Neural crest cell (in vitro differentiated cells): Measurements from ENCODE around the gene FAM149A. TPM values are rescaled to one million over a fixed set of nuclear protein-coding genes. Genes with fewer than 3 reads are reported as not detected.

ENCODE experiments used
- DNase-seq: peaks from one replicate; pipeline ENCODE4 v3.0.0; 2021; ENCODE audit warnings: low read depth, mixed read lengths, low spot score
- H3K27ac Mint-ChIP-seq: one replicate; pipeline ENCODE4 v1.8.0; 2021; ENCODE audit warnings: mild to moderate bottlenecking, mixed read lengths; ENCODE audit not compliant: unreplicated experiment
- H3K27me3 Mint-ChIP-seq: 2 replicates; pipeline ENCODE4 v1.8.0; 2021; ENCODE audit warnings: low read depth, mild to moderate bottlenecking, mixed read lengths
- H3K36me3 Mint-ChIP-seq: 2 replicates; pipeline ENCODE4 v1.8.0; 2021; ENCODE audit warnings: low read depth, mild to moderate bottlenecking, mixed read lengths
- H3K4me1 Mint-ChIP-seq: 2 replicates; pipeline ENCODE4 v1.8.0; 2021; ENCODE audit warnings: mixed read lengths
- H3K4me3 Mint-ChIP-seq: one replicate; pipeline ENCODE4 v1.8.0; 2021; ENCODE audit warnings: mild to moderate bottlenecking, mixed read lengths
- H3K9me3 Mint-ChIP-seq: 2 replicates; pipeline ENCODE4 v1.8.0; 2021; ENCODE audit warnings: mixed read lengths
- total RNA-seq: library from RNA; stranded (reverse); gene quantifications from 2 replicates; pipeline ENCODE4 v1.2.1, GENCODE V29; 2021
- TF ChIP-seq, protein P1 (sequence below): fragments of 200-600 bp; sonication (generic); conservative IDR thresholded peaks from 2 replicates; pipeline ENCODE4 v1.5.0; 2021; ENCODE audit warnings: antibody characterized with exemption, mild to moderate bottlenecking

Gene FAM149A
- total RNA-seq, 1 donor from 2014 or later, result 5.6 TPM

DNA sequence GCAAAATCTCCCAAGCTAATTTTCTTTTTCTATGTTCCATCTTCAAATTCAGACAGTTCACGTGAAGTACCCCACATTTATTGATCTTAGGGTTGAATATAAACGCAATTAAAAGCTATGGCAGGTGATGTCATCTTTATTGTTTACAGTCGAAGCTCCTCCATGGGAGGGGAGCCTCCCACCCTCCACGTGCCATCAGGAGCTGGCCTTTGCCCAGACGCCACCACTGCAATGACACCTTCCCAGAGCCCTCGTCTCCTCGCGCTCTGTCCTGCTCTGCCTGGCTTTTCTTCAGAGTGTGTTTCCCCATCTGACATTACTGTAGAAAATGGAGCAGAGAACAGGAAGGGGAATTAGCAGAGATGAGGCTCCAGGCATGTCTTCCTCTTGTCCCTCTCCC, 68.0 kb downstream of the FAM149A start:
- Mint-ChIP-seq H3K27me3 (no peaks in the 10 kb centered on the region), H3K36me3 (no peaks in the 10 kb centered on the region), H3K9me3 (no peaks in the 10 kb centered on the region), H3K27ac (no peak overlapping the region), H3K4me1 (no peaks in the 10 kb centered on the region), H3K4me3 (no peak overlapping the region)
- TF ChIP-seq, protein P1, sequence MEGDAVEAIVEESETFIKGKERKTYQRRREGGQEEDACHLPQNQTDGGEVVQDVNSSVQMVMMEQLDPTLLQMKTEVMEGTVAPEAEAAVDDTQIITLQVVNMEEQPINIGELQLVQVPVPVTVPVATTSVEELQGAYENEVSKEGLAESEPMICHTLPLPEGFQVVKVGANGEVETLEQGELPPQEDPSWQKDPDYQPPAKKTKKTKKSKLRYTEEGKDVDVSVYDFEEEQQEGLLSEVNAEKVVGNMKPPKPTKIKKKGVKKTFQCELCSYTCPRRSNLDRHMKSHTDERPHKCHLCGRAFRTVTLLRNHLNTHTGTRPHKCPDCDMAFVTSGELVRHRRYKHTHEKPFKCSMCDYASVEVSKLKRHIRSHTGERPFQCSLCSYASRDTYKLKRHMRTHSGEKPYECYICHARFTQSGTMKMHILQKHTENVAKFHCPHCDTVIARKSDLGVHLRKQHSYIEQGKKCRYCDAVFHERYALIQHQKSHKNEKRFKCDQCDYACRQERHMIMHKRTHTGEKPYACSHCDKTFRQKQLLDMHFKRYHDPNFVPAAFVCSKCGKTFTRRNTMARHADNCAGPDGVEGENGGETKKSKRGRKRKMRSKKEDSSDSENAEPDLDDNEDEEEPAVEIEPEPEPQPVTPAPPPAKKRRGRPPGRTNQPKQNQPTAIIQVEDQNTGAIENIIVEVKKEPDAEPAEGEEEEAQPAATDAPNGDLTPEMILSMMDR, result no peak
- DNase-seq, result no peak

DNA sequence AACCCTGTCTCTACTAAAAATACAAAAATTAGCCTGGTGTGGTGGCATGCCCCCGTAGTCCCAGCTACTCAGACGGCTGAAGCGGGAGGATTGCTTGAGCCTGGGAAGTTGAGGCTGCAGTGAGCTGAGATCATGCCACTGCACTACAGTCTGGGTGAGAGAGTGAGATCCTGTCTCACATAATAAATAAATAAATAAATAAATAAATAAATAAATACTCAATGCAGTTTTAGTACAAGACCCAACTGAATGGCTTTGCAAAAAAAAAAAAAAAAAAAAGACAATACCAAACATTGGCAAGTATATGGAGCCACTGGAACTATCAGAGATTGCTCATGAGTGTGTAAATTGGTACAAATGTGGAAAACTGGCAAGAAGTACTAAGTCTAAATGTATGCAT, 83.6 kb downstream of the FAM149A start:
- Mint-ChIP-seq H3K9me3 (no peaks in the 10 kb centered on the region), H3K36me3 (peaks cover 5% of the 10 kb centered on the region), H3K4me3 (no peak overlapping the region), H3K27me3 (no peaks in the 10 kb centered on the region), H3K4me1 (peaks cover 26% of the 10 kb centered on the region), H3K27ac (no peak overlapping the region)
- TF ChIP-seq, protein P1, result no peak
- DNase-seq, result no peak

DNA sequence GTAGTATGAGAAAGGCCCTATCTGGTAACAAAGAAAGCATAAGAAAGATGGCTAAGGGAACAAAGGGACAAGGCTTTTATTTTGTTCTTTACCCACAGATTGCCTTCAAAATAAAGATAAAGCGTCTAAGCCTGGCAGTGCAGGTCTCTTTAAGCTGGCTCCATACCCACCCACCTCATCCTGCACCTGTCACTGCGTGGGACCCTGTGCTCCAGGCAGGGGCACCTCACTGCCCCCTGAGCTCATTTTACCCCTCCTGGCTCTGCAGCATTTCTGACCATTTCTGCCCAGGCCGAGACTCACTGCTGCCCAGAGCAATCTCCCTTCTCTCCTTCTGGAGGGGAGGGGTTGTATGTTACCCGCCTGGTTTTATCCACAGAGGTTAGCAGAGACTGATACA, 85.2 kb downstream of the FAM149A start:
- no peaks in the 10 kb centered on the region for H3K9me3 Mint-ChIP-seq
- peaks cover 5% of the 10 kb centered on the region for H3K36me3 Mint-ChIP-seq
- no peak for DNase-seq

GRCh38 chr4:186190581-186191199, 86.2 kb downstream of the FAM149A start:
- TF ChIP-seq, protein P1, result no peak
- Mint-ChIP-seq H3K4me1 (peaks cover 35% of the 10 kb centered on the region), H3K9me3 (no peaks in the 10 kb centered on the region), H3K36me3 (peaks cover 4% of the 10 kb centered on the region), H3K27ac (peak overlapping the region; percentile 62), H3K27me3 (no peaks in the 10 kb centered on the region), H3K4me3 (peak overlapping the region; percentile 91)
- no peak for DNase-seq

More for the DNA sequence above, 85.2 kb downstream of the FAM149A start:
- Mint-ChIP-seq H3K27me3 (no peaks in the 10 kb centered on the region), H3K4me1 (peaks cover 35% of the 10 kb centered on the region), H3K4me3 (peak overlapping the region; percentile 91), H3K27ac (no peak overlapping the region)
- TF ChIP-seq, protein P1, result no peak

- peak within 1 kb of the TSS; percentile 92 for H3K27ac Mint-ChIP-seq
- peaks cover 9% of the 10 kb centered on the region for H3K36me3 Mint-ChIP-seq
- peak; percentile 67 for DNase-seq
- H3K9me3 Mint-ChIP-seq, result no peaks in the 10 kb centered on the region
- peaks cover 35% of the 10 kb centered on the region for H3K4me1 Mint-ChIP-seq
- peak within 1 kb of the TSS; percentile 100 for H3K4me3 Mint-ChIP-seq
- TF ChIP-seq, protein P1, result peak; percentile 42
- H3K27me3 Mint-ChIP-seq, result no peaks in the 10 kb centered on the region
Observed at GRCh38 chr4:186191200-186192065, 86.9 kb downstream of the FAM149A start, which contains the start of gene CYP4V2. TSS of gene CYP4V2 (plus strand) at chr4:186191567. CDS start at chr4:186191824, 257 bp downstream.
